H1 (cell line): ENCODE measurements around the gene DNASE2B. TPM values are rescaled to one million over a fixed set of nuclear protein-coding genes. Genes with fewer than 3 reads are reported as not detected.

Experiments
- CTCF ChIA-PET: fragments of 300-600 bp; sonication (Branson Sonifier 250); formaldehyde crosslinking; loops from one replicate; lab custom pipeline; 2021; ENCODE audit not compliant: partially characterized antibody; lab: Charles Lee
- POLR2A ChIA-PET: fragments of 300-600 bp; sonication (Branson Sonifier 250); formaldehyde crosslinking; loops from one replicate; lab custom pipeline; 2021; ENCODE audit warnings: inconsistent platforms; ENCODE audit not compliant: partially characterized antibody; lab: Charles Lee
- DNase-seq, 2 experiments: peaks; one replicate each; pipeline versions ENCODE4 v3.0.0 to v3.0.0-alpha.2; 2010 to 2022; ENCODE audit warnings: low spot score in 2 of 2, low read depth in 1 of 2, mixed read lengths in 1 of 2
- FAIRE-seq: peaks from 2 replicates; lab custom pipeline; 2011; peaks lifted over from hg19 to GRCh38; lab: Jason Lieb, UNC
- H2AFZ ChIP-seq: 2 replicates; pipeline ENCODE4 v1.8.1; 2012; ENCODE audit warnings: low read length, inconsistent platforms
- H2AK5ac ChIP-seq: 2 replicates; pipeline ENCODE4 v1.6.1; 2013; ENCODE audit warnings: low read depth, low read length
- H2BK120ac ChIP-seq: replicated peaks from 2 replicates; pipeline ENCODE3; 2013; ENCODE audit warnings: low read depth, low read length, inconsistent platforms
- H2BK12ac ChIP-seq: 2 replicates; pipeline ENCODE4 v1.6.1; 2013; ENCODE audit warnings: low read depth, low read length
- H2BK15ac ChIP-seq: 2 replicates; pipeline ENCODE4 v1.6.1; 2013; ENCODE audit warnings: low read length
- H2BK20ac ChIP-seq: 2 replicates; pipeline ENCODE4 v1.6.1; 2013; ENCODE audit warnings: low read length
- H2BK5ac ChIP-seq: 2 replicates; pipeline ENCODE4 v1.6.1; 2013; ENCODE audit warnings: low read depth, low read length
- H3K14ac ChIP-seq: 2 replicates; pipeline ENCODE4 v1.6.1; 2013; ENCODE audit warnings: inconsistent platforms; ENCODE audit not compliant: insufficient read length
- H3K18ac ChIP-seq: 2 replicates; pipeline ENCODE4 v1.6.1; 2013; ENCODE audit warnings: low read length; ENCODE audit errors: extremely low read depth
- H3K23ac ChIP-seq: 2 replicates; pipeline ENCODE4 v1.6.1; 2013; ENCODE audit warnings: inconsistent platforms; ENCODE audit not compliant: insufficient read length
- H3K23me2 ChIP-seq: 2 replicates; pipeline ENCODE4 v1.6.1; 2013; ENCODE audit warnings: low read depth, low read length
- H3K27ac ChIP-seq: 2 replicates; pipeline ENCODE4 v1.6.1; 2011; ENCODE audit warnings: low read depth, low read length, inconsistent platforms
- H3K27me3 ChIP-seq, 4 experiments: replicated peaks in 1 of 4; 1 replicate in 1 of 4; 2 replicates in 3 of 4; pipeline versions ENCODE4 v1.6.1 to v1.8.1; 2011 to 2013; ENCODE audit warnings: low read length in 3 of 4, mild to moderate bottlenecking in 3 of 4, inconsistent platforms in 2 of 4, mixed read lengths in 2 of 4, moderate library complexity in 1 of 4; ENCODE audit not compliant: control insufficient read depth in 3 of 4, insufficient read depth in 3 of 4; ENCODE audit errors: extremely low read depth in 1 of 4
- H3K36me3 ChIP-seq, 4 experiments: 2 replicates each; pipeline versions ENCODE4 v1.6.1 to v1.8.1; 2011 to 2013; ENCODE audit warnings: mild to moderate bottlenecking in 4 of 4, low read length in 3 of 4, moderate library complexity in 2 of 4, control low read depth in 1 of 4, inconsistent platforms in 1 of 4; ENCODE audit not compliant: insufficient read depth in 4 of 4, control insufficient read depth in 2 of 4
- H3K4ac ChIP-seq: replicated peaks from 2 replicates; pipeline ENCODE3; 2013; ENCODE audit warnings: low read length, low read depth, mixed read lengths, inconsistent platforms; ENCODE audit not compliant: insufficient read length
- H3K4me1 ChIP-seq, 4 experiments: replicated peaks in 1 of 4; 1 replicate in 1 of 4; 2 replicates in 3 of 4; pipeline versions ENCODE4 v1.6.1 to v1.8.1; 2011 to 2013; ENCODE audit warnings: low read length in 3 of 4, inconsistent platforms in 2 of 4, mixed read lengths in 1 of 4; ENCODE audit not compliant: insufficient read depth in 4 of 4, control insufficient read depth in 3 of 4
- H3K4me2 ChIP-seq, 2 experiments: 2 replicates each; pipeline versions ENCODE4 v1.6.1 to v1.8.1; 2011 to 2013; ENCODE audit warnings: low read depth in 2 of 2, low read length in 2 of 2, control low read depth in 1 of 2, inconsistent platforms in 1 of 2, mild to moderate bottlenecking in 1 of 2; ENCODE audit not compliant: insufficient read depth in 1 of 2
- H3K4me3 ChIP-seq, 4 experiments: fragments of 200-600, 300-600 bp in 1 of 4; sonication (generic), shearing (Covaris generic), sonication (Bioruptor Twin) in 1 of 4; 2 replicates each; pipeline versions ENCODE4 v1.5.1 to v1.8.1; 2011 to 2016; ENCODE audit warnings: low read length in 4 of 4, low read depth in 3 of 4, control low read depth in 2 of 4, inconsistent platforms in 2 of 4, mild to moderate bottlenecking in 2 of 4, mixed read lengths in 1 of 4, moderate library complexity in 1 of 4; ENCODE audit not compliant: insufficient read depth in 2 of 4; ENCODE audit errors: extremely low read depth in 1 of 4
- H3K56ac ChIP-seq: replicated peaks from 2 replicates; pipeline ENCODE3; 2013; ENCODE audit warnings: low read depth, mild to moderate bottlenecking, mixed read lengths, low read length, inconsistent platforms; ENCODE audit not compliant: insufficient read length
- H3K79me1 ChIP-seq: 2 replicates; pipeline ENCODE4 v1.6.1; 2013; ENCODE audit warnings: low read depth, low read length, control low read depth
- H3K79me2 ChIP-seq, 2 experiments: 2 replicates each; pipeline versions ENCODE4 v1.6.1 to v1.8.1; 2012 to 2013; ENCODE audit warnings: low read length in 2 of 2, mild to moderate bottlenecking in 2 of 2, inconsistent platforms in 1 of 2; ENCODE audit not compliant: insufficient read depth in 2 of 2, control insufficient read depth in 1 of 2
- H3K9ac ChIP-seq, 4 experiments: replicated peaks in 1 of 4; 1 replicate in 1 of 4; 2 replicates in 3 of 4; pipeline versions ENCODE4 v1.6.1 to v1.8.1; 2011 to 2013; ENCODE audit warnings: low read depth in 3 of 4, low read length in 3 of 4, control low read depth in 2 of 4, mild to moderate bottlenecking in 2 of 4, moderate library complexity in 2 of 4, inconsistent platforms in 1 of 4; ENCODE audit errors: extremely low read depth in 1 of 4
- H3K9me3 ChIP-seq, 2 experiments: 2 replicates each; pipeline versions ENCODE4 v1.6.1 to v1.8.1; 2012 to 2013; ENCODE audit warnings: mild to moderate bottlenecking in 2 of 2, moderate library complexity in 2 of 2, control low read depth in 1 of 2, inconsistent platforms in 1 of 2, low read depth in 1 of 2, low read length in 1 of 2, mixed read lengths in 1 of 2; ENCODE audit not compliant: insufficient read depth in 2 of 2
- H4K20me1 ChIP-seq, 2 experiments: replicated peaks in 1 of 2; 2 replicates each; pipeline versions ENCODE3 to v1.8.1; 2011 to 2013; ENCODE audit warnings: inconsistent platforms in 2 of 2, low read length in 2 of 2, mild to moderate bottlenecking in 1 of 2; ENCODE audit not compliant: insufficient read depth in 2 of 2, control insufficient read depth in 1 of 2
- H4K5ac ChIP-seq: 2 replicates; pipeline ENCODE4 v1.6.1; 2013; ENCODE audit warnings: low read length, low read depth, mixed read lengths, inconsistent platforms; ENCODE audit not compliant: insufficient read length
- H4K8ac ChIP-seq: 2 replicates; pipeline ENCODE4 v1.8.0; 2013; ENCODE audit warnings: mild to moderate bottlenecking, moderate library complexity, low read length, inconsistent platforms; ENCODE audit not compliant: insufficient read depth; ENCODE audit errors: extremely low read depth
- H4K91ac ChIP-seq: replicated peaks from 2 replicates; pipeline ENCODE3; 2013; ENCODE audit warnings: low read length, mixed read lengths, inconsistent platforms; ENCODE audit not compliant: insufficient read length
- CBX8 ChIP-seq: fragments of 300-800, 300-1000 bp; sonication (generic); IDR thresholded peaks from 2 replicates; pipeline ENCODE4 v1.7.1; 2016; ENCODE audit warnings: low read depth, low read length, borderline replicate concordance
- CREB1 ChIP-seq: IDR thresholded peaks from 2 replicates; pipeline ENCODE4 v1.6.1; 2012; ENCODE audit warnings: inconsistent platforms
- CTBP2 ChIP-seq: IDR thresholded peaks from 2 replicates; pipeline ENCODE4 v1.7.0; 2011; ENCODE audit warnings: borderline replicate concordance, mild to moderate bottlenecking, moderate library complexity, mixed read lengths, low read length; ENCODE audit not compliant: insufficient read depth, insufficient read length
- EGR1 ChIP-seq: IDR thresholded peaks from 2 replicates; pipeline ENCODE4 v1.6.1; 2011; ENCODE audit warnings: low read depth, low read length, borderline replicate concordance
- HDAC2 ChIP-seq, 2 experiments: fragments of 300-600 bp in 1 of 2; sonication (generic) in 1 of 2; IDR thresholded peaks; 2 replicates each; pipeline ENCODE4 v1.6.1; 2011 to 2012; ENCODE audit warnings: low read depth in 2 of 2, low read length in 2 of 2, mild to moderate bottlenecking in 2 of 2, moderate library complexity in 2 of 2, borderline replicate concordance in 1 of 2, inconsistent platforms in 1 of 2
- KDM1A ChIP-seq: fragments of 200-600, 300-600 bp; sonication (generic); IDR thresholded peaks from 2 replicates; pipeline ENCODE4 v1.7.1; 2016; ENCODE audit warnings: mild to moderate bottlenecking, low read length, borderline replicate concordance
- KDM5A ChIP-seq: fragments of 200-600 bp; IDR thresholded peaks from 2 replicates; pipeline ENCODE4 v1.7.1; 2012; ENCODE audit warnings: mild to moderate bottlenecking, low read length, inconsistent platforms, mixed read lengths
- NANOG ChIP-seq: IDR thresholded peaks from 2 replicates; pipeline ENCODE4 v1.6.1; 2011; ENCODE audit warnings: low read length, low read depth, mild to moderate bottlenecking, inconsistent platforms; ENCODE audit not compliant: insufficient read depth, poor library complexity, severe bottlenecking
- RXRA ChIP-seq: IDR thresholded peaks from 2 replicates; pipeline ENCODE4 v1.6.1; 2011; ENCODE audit warnings: low read depth, mild to moderate bottlenecking, low read length, moderate library complexity; ENCODE audit not compliant: insufficient read depth
- SP2 ChIP-seq: IDR thresholded peaks from 2 replicates; pipeline ENCODE4 v1.6.1; 2012; ENCODE audit warnings: mild to moderate bottlenecking, low read length, inconsistent platforms
- SRF ChIP-seq: IDR thresholded peaks from 2 replicates; pipeline ENCODE4 v1.6.1; 2011; ENCODE audit warnings: mild to moderate bottlenecking, low read depth, low read length, moderate library complexity
- WGBS, 2 experiments: shearing (Covaris generic) in 1 of 2; methylation state at CpG; one replicate each; pipeline versions ENCODE4 v1.1.6 to v1.1.7; 2013 to 2015; ENCODE audit warnings: low lambda C conversion rate in 2 of 2, mixed read lengths in 2 of 2, inconsistent platforms in 1 of 2, low coverage in 1 of 2, missing lambda C conversion rate in 1 of 2; ENCODE audit not compliant: insufficient replicate concordance in 2 of 2, insufficient coverage in 1 of 2, insufficient read length in 1 of 2; ENCODE audit errors: extremely low coverage in 1 of 2, missing lambda C conversion rate in 1 of 2; 5-methylcytosine and 5-hydroxymethylcytosine counted together
- polyA plus RNA-seq, 7 experiments: library from polyadenylated mRNA; depleted of rRNA in 3 of 7; stranded (reverse) in 5 of 7; unstranded in 2 of 7; fragments of >200 nt in 5 of 7; fragments of 200-250 nt in 2 of 7; gene quantifications; 1 replicate in 5 of 7; 2 replicates in 1 of 7; 4 replicates in 1 of 7; pipeline versions ENCODE4 v1.2.1 to v1.2.3, GENCODE V29; 2011 to 2013; ENCODE audit warnings: missing spikeins in 2 of 7, mixed read lengths in 2 of 7
- total RNA-seq: library from RNA; stranded (reverse); fragmentation: NEBNext Ultra II Directional; extraction: Animal tissue kit (Norgen Biotek cat#: 25700); gene quantifications from 2 replicates; pipeline ENCODE4 v1.2.1, GENCODE V29; 2021
- TF ChIP-seq, protein P1 (sequence below), 3 experiments: IDR thresholded peaks; 1 replicate in 2 of 3; 2 replicates in 1 of 3; pipeline versions ENCODE4 v1.5.1 to v1.6.1; 2011; ENCODE audit warnings: low read length in 3 of 3, mild to moderate bottlenecking in 3 of 3, inconsistent platforms in 2 of 3, low read depth in 1 of 3, moderate library complexity in 1 of 3; ENCODE audit not compliant: insufficient read depth in 1 of 3; ENCODE audit errors: control extremely low read depth in 1 of 3

DNASE2B gene
- total and polyA plus RNA-seq, 2 of the 8 experiments (the other 6 are each of a cell fraction or from before 2014, with no cell fraction given) = not detected

DNA sequence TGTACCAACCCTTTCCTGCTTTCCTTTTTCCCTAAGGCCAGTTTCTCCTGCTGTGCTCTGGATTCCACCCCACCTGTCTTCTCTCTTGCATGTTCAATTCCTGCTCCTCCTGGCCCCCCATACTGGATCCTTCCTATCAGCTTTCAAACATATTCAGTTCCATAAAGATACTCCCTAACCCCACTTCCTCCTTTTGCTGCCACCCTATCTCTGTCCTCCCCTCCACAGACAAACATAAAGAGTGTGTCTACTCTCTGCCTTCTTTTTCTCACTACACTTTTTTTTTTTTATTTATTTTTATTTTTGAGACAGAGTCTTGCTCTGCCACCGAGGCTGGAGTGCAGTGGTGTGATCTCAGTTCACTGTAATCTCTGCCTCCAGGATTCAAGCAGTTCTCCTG lies 63.8 kb downstream of the DNASE2B start:
- POLR2A ChIA-PET = no interaction called here
- WGBS, 2 experiments = 60% methylated on average over 1 of the region's 1 CpG; no CpG with 5 or more reads in 1 of the 2 experiments
- TF ChIP-seq EGR1 (no peak), CBX8 (no peak), KDM5A (no peak), HDAC2 (IDR thresholded peaks at IDR 0.05; ENCODE audit: borderline replicate concordance in 1 of 2, low read depth in 2 of 2, low read length in 2 of 2) (no peak), NANOG (no peak), RXRA (no peak), SRF (no peak), CTBP2 (no peak), KDM1A (no peak), SP2 (no peak), CREB1 (no peak)
- TF ChIP-seq, protein P1, sequence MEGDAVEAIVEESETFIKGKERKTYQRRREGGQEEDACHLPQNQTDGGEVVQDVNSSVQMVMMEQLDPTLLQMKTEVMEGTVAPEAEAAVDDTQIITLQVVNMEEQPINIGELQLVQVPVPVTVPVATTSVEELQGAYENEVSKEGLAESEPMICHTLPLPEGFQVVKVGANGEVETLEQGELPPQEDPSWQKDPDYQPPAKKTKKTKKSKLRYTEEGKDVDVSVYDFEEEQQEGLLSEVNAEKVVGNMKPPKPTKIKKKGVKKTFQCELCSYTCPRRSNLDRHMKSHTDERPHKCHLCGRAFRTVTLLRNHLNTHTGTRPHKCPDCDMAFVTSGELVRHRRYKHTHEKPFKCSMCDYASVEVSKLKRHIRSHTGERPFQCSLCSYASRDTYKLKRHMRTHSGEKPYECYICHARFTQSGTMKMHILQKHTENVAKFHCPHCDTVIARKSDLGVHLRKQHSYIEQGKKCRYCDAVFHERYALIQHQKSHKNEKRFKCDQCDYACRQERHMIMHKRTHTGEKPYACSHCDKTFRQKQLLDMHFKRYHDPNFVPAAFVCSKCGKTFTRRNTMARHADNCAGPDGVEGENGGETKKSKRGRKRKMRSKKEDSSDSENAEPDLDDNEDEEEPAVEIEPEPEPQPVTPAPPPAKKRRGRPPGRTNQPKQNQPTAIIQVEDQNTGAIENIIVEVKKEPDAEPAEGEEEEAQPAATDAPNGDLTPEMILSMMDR (IDR thresholded peaks at IDR 0.05; ENCODE audit: control extremely low read depth in 1 of 3, insufficient read depth in 1 of 3, low read depth in 1 of 3, low read length in 3 of 3) = no peak

More for the DNA sequence above, 63.8 kb downstream of the DNASE2B start:
- Histone ChIP-seq H3K23me2 (no peaks in the 10 kb centered on the region), H3K27ac (no peak overlapping the region), H3K56ac (no peak overlapping the region), H2BK15ac (no peak overlapping the region), H2AFZ (no peak overlapping the region), H3K9ac (no peak overlapping the region), H2BK12ac (no peak overlapping the region), H3K4me3 (no peak overlapping the region), H4K20me1 (no peaks in the 10 kb centered on the region), H3K4ac (no peak overlapping the region), H3K14ac (no peak overlapping the region), H3K4me2 (no peak overlapping the region), H3K23ac (no peak overlapping the region), H3K18ac (no peak overlapping the region), H3K4me1 (no peaks in the 10 kb centered on the region), H4K8ac (no peak overlapping the region), H2BK20ac (no peak overlapping the region), H3K79me2 (no peaks in the 10 kb centered on the region), H2BK120ac (no peak overlapping the region), H3K36me3 (no peaks in the 10 kb centered on the region), H4K5ac (no peak overlapping the region), H2BK5ac (no peak overlapping the region), H3K79me1 (no peaks in the 10 kb centered on the region), H4K91ac (no peak overlapping the region), H3K27me3 (no peaks in the 10 kb centered on the region; a peak in 1 of 7 replicates), H3K9me3 (no peaks in the 10 kb centered on the region), H2AK5ac (no peak overlapping the region)
- DNase-seq = no peak
- no peak for FAIRE-seq
- CTCF ChIA-PET = interaction anchor here (0.7 to 1.4 kb wide), 3 partner anchors 42 to 157 kb away, joined by 3 read pairs; no protein-coding TSS in a partner anchor
